GM18511 (cell line): ENCODE measurements around the gene TRIM71.
"Not testable (repeated sequence)": the region's sequence is repeated elsewhere in the genome, so short reads cannot be mapped to it uniquely, and the experiment has no call there.

Experiments
- ATAC-seq: cut with Tn5 transposase; IDR thresholded peaks from one replicate; pipeline ENCODE4 v1.9.1; 2021; ENCODE audit warnings: mild to moderate bottlenecking, moderate library complexity; ENCODE audit not compliant: unreplicated experiment

Gene TRIM71

DNA sequence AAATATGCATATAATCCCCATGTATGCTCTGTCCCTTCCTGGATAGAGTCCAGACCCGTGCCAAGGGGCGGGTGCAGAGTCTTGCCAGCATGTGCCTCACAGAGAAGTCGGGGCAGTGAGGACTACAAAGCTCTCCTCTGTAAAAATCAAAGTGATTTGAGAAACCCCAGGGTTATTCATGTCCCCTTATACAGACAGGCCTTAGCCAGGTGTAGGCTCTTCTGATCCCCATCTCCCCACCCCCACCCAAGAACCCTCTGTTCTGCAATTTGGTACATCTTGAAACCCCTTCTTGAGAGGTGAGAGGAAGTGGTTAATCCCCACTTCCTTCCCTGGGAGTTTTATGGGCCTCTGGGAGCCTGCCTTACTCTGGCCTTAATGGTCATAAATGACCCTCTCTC, 24.7 kb downstream of the TRIM71 start:
- ATAC-seq, result no peak

DNA sequence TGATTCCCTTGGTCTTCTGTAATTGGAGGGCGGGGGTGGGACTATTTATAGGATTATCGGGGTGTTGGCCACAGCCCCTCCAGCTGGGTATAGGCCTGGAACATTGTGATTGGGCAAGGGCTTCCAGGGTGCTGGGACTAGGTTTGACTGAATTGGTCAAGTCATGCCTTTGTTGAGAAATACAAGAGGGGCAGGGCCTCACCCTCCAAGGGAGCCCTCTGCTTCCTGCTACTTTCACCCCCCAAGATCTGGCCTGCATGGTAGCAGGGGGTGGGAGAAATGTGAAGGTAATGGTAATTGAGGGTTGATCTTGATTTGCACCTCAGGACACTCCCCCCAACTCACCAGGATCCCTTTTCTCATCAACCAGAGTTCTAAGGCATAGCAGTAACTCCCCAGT, 25.2 kb downstream of the TRIM71 start:
- ATAC-seq, result no peak

DNA sequence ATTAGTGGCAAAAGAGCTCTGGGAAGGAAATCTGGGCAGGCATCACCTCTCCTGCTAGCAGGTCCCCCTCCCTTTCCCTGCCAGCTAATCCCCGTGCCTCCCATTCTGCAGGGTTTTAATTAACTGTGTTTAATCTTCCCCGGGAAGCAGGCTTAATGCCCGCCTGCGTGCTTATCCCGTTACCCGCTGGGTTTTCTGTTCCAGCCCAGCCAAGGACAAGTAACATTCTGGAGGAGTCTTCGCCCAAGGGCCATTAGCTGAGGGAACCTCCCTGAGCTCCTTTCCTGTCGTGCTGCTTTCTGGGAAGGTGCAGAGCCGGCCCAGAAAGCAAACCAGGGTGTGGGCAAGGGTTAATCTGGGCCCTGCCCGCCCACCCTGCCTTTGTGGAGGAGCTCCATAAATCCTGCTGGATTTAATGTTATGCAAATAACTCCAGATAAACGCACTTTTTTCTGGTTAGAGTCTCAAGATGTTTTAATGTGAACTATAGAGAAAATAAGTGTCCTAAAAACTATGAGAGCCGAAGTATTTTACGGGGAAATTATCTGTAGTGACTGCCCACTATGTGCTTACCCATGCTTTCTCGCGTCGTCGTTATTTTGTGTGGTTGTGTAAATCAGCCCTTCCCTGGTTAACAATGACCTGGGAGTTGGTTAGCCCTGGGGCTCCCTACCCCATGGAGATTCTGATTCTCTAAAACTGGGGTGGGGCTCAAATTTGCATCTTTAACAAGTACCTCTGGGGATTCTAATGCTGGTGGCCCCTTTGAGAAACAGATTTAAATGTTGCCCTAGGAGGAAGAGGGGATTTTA, 25.9 kb downstream of the TRIM71 start:
- no peak for ATAC-seq

DNA sequence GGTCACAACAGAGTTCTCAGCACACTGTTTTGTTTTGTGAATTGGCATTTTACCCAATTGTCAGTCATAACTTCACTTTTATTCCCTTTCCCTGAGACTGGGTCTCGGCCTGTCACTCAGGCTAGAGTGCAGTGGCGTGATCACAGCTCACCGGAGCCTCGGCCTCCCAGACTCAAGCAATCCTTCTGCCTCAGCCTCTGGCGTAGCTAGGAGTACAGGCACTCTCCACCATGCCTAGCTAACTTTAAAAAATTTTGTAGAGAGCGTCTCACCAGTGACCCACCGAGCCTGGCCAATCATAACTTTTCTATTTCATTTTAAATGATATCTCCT, 26.5 kb downstream of the TRIM71 start:
- ATAC-seq, result no peak

DNA sequence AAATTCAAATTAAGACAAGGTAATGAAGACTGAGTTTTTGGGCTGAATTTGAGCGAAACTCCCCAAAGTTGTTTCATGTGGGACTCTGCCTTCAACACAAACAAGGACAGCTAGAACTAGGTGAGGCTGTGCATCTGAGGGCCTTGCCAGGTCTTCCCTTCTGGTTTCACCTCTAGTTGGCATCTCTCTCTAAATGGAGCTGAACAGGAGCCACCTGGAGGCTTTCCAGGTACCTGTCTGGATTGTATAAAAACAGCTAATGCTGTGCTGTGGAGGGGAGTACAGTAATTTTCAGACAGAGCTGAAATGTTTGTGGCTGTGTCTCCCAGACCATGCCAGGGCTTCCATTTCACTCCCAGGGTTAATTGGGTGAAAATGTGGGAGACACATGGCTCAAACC, 27.1 kb downstream of the TRIM71 start:
- ATAC-seq, result no peak

DNA sequence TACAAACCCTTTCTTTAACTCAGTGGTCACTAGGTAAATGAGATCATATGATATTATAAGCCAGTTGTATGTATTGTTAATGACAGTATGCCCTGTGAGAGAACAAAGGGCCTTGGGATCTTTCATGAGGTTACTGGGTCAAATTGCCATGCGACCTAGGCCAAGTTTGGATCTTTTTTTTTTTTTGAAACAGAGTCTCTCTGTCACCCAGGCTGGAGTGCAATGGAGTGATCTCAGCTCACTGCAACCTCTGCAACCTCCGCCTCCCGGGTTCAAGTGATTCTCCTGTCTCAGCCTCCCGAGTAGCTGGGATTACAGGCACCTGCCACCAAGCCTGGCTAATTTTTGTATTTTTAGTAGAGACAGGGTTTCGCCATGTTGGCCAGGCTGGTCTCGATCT, 27.7 kb downstream of the TRIM71 start:
- not testable (repeated sequence) for ATAC-seq

DNA sequence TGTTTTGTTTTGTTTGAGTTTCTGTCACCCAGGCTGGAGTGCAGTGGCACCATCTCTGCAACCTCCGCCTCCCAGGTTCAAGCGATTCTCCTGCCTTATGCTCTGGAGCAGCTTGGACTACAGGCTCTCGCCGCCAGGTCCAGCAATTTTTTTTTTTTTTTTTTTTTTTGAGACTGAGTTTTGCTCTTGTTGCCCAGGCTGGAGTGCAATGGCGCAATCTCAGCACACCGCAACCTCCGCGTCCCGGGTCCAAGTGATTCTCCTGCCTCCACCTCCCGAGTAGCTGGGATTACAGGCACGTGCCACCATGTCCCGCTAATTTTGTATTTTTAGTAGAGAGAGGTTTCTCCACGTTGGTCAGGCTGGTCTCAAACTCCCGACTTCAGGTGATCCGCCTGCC, 29.2 kb downstream of the TRIM71 start:
- not testable (repeated sequence) for ATAC-seq

DNA sequence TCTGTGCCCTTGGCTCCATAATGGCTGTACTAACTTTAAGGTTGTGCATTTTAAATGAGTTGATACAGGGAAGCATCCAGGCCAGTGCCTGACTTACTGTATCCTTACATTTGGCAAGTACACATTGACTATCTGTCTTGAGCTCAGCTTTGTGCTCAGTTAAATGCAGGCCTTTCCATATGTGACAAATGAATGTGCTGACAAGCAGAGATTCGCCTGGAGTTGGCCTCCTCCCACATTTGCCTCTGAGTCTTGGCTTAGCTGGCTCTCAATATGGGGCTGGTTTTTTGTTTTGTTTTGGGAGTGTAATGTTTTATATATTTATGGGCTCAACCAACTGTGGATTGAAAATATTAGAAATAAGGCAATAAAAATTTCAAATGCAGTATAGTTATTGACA, 29.7 kb downstream of the TRIM71 start:
- no peak for ATAC-seq

DNA sequence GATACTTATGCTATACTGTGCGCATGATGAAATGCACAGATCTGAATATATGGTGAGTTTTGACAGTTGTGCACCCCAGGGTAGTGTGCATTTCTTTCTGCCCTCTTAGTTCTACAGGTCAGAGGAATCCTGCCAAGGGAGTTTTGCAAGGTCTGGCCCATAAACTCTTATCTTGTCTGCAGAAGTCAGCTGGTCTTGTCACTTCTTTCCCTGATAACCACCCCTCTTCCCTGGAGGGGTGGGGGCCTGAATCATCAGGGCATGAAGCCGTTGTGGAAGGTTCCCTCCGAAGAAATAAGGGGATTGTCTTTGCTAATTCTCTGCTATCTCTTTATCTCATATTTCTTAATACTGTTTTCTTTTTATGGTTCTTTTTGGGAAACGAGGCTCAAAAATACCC, 30.4 kb downstream of the TRIM71 start:
- no peak for ATAC-seq

DNA sequence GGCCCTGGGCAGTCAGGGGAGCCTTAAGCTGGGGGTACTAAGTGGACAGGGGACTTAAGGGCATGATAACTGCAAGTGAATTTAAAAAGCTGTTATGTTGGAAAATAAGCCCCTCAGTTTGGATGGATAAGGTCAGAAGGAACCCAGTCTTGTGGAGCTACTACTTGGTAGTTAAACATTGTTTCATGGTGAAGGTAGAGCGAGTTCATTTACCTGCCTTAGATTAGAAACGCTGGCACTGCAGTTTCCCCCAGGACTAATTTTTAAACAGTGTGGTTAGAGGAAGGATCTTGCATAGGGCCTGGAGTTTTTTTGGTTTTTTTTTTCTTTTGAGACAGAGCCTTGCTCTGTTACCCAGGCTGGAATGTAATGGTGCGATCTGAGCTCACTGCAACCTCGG, 31.2 kb downstream of the TRIM71 start:
- no peak for ATAC-seq

DNA sequence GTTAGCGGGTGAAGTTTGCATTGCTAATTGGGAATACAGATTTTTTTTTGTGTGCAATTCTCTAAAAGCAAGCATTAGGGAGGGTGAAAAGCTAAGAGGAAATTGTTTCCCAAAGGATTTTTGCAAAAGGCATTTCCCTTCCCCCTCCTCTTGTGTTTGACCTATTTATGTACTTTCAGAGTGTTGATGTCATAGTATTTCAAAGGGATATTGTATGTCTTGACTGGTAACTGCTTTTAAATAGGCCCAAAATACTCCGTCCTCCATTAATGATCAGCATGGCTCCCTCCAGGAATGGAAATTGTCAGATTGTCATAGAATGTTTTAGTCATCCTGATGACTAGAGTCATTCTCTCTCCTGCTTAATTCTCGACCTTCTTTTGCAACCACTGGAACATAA, 32.4 kb downstream of the TRIM71 start:
- no peak for ATAC-seq

DNA sequence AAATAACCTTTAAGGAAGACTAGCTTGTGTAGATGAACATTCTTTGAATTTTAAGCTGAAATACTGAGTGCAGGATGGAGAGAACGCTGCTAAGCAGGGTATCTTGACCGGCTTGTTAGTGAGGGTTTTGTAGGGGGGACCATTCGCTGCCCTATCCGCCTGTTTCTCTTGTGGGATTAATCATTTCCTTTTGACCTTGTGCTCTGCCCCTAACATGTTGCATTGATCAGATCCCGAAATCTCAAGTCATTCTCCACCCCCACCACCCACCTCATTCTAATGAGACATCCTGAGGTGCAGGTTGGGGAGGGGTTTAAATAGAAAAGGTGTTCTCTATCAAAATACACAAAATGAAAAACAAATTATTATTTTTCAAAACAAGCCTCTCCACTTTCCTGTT, 32.8 kb downstream of the TRIM71 start:
- ATAC-seq, result no peak

DNA sequence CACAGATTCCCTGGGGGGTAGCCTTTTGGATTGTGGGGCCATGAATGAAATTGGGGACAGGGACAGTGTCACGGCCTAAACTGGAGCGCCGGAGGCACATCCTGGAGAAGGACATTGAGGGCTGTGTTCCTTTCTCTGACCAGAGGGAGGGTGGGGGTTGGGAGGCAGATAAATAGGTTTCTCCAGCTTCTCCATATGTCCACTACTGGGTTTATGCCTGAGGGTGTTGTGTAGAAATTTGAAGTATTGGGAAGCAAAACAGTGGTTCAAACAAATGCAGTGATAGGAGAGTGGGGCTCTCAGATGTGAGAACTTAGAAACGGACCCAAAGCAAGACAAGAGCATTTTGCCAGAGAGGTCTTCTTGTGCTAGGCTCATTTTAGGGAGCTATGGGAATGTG, 34.3 kb downstream of the TRIM71 start:
- no peak for ATAC-seq

DNA sequence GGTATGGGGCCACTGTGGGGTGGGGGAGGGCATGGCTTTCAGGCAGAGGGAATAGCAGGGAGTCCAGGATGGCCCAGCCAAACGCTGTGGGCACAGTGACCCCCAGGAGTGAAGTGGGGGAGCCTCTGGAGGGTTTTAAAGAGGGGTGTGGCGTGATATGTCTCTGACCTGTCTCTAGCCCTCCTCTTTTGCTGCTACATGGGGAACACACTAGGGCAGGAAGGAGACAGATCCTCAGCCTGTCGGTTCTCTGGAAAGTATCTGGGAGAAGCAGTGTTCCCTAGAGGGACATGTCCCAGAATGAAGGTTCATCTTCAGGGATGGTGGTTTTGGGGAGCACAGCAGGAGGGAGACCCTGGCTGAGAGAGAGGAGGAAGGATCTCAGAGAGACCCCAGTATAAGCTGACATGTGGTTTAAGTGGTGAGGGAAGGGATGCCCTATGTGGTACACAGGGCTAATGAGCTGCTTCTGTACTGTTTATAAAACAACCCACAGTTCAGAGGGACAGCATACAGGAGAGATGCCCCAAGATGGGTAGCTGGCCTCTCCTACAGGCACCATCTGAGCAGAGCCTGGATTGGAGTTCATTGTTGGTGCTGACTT, 37.7 kb downstream of the TRIM71 start:
- no peak for ATAC-seq

DNA sequence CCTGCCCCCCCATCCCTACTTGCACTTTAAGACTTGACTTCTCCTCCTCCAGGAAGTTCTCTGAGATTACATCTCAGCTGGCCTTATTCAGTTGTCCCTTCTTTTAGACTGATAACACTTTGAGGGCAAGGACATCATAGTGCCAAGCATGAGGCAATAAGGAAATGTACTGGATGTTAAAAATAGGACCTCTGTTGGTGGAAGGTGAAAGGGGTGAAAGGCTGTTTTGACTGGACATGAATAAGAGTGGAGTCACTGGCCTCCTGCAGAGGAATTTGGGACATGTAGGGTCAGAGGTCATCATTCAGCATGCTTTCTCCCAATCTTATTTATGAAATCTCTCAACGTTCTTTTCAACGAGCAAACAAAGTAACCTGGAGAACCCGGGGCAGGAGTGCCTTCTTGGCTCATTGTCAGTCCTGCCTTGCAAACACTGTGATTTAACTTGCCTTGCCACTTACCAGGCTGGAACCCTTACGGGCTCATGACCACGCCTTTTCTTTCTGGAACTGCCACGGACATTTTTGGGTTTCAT, 38.6 kb downstream of the TRIM71 start:
- no peak for ATAC-seq

DNA sequence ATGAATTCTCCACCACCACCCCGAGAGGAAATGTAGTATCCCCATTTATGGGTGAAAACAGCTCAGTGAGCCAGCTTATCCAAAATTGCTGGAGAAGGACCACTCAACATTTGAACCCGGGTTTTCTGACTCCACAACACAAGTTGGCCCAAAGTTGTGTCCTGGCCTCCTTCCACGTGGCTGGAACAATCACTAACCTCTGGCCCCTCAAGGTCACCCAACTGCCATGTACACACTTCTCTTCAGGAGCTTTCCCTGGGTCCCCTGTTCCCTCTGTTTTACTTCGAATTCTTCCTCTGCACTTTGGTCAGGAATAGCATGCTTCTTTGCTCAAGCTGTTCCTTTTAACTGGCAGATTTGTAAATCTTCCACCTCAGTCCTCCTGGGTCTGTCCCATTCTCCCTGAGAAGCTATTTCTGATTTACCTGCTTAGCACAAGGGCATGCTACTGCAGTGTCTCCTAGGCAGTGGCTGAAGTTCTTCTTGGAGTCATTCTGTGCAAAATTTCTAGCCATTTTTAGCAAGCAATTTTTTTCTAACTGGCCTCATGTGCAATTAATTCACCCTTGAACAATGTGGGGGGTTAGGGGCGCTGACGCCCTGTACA, 39.2 kb downstream of the TRIM71 start:
- ATAC-seq, result no peak

DNA sequence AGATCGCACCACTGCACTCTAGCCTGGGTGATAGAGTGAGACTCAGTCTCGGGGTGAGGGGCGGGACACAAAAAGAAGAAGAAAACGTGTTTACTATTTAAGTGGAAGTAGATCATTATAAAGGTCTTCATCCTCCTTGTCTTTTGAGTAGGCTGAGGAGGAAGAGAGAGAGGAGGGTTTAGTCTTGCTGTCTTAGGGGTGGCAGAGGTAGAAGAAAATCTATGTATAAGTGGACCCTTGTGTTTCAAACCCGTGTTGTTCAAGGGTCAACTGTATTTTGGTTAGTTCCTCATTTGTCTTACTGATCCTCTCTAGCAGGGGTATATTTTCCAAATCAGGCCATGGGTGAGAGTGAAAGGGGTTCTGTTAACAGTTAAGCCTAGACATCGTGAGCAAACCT, 40.1 kb downstream of the TRIM71 start:
- no peak for ATAC-seq

DNA sequence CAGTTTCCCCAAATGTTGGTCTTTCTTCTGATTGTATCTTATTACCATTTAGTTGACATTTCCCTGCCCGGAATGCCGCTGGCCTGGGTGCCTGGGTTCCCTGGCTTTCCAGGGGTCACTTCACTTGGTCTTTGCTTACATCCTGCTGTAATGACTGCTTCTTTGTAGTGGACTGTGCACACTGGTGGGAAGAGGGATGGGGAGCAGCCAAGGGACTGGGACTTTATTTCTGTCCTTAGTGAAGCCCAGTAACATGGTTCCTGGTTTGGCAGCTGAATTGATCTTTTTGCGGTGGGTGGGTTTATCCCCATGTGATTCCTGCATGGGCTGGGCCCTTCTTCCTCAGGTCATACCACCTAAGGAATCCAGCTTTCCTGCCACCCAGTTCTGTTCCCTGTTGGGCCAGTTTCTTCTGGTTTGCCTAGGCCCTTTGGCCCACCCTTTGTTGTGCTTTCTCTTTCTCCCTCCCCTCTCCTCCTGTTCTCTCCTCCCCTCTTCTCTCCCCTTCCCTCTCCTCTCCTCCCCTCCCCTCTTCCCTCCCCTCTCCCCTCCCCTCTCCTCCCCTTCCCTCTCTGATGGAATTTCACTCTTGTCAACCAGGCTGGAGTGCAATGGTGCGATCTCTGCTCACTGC, 41.9 kb downstream of the TRIM71 start:
- ATAC-seq, result no peak

DNA sequence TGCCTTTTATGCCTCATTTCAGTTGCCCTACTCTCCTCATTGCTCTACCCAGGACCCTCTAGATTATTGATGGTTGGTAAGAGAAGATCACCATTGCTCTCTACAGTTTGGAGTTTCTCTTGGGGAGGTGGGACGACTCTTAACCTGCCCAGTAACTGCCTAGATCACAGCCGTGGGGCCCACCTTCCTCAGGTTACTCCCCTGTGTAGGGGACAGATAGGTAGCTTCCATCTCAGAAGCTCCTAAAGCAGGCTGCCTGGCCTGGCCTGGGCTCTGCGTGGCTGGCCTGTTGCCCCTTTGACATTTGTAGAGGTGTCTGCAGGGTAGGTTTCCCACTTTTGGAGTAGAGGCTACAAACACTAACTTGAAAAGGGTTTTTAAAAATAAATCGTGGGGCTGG, 42.7 kb downstream of the TRIM71 start:
- ATAC-seq, result no peak

DNA sequence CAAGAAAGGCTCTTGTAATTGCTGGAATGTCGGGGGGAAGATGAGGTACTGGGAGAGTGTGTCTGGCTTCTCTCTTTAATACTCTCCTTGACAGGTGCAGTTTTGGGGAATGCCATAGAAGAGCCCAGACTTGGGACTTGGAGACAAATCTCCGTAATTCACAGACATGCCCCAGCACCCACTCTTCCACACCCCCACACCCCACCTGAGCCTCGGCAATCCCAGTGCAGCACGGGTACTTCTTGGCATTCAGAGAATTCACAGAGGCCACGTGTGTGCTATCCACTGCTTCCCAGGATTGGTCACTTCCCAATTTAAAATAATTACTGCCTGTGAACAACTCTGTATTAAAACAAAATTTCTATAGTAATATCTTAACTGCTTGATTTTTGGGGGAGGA, 43.9 kb downstream of the TRIM71 start:
- ATAC-seq, result no peak

DNA sequence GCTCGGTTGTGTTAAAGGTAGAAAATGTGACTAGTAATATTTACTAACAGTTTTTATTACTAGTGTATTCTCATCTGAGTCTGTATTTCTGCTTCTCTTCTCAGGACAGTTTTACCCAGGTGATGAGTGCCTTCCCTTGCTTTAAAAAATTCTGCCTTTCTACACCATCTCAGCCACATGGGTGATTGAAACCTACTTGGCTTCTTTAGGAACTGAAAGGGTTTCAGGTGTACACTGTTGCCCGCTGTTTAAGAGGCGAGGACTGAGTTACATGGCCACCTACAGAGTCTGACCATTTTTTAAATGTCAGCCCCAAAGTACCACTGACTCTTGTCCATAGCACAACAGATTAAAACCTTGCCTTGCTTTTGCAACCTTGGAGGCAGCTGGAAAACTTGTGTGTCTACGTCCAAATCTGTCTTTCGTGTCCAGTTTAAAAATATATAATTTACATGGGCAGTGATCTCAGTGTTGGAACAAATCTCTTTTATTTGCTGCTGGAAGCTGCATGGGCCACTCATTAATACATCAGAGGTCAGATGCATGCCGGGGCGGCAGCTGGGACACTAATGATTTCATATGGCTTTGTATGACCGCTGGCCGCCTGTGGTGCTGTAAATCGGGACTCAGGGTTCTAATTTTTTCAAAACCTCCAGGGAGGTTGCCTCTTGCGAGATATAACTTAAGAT, 44.6 kb downstream of the TRIM71 start:
- no peak for ATAC-seq
